ENCODE data around the gene HMCN2. TPM values are rescaled to one million over a fixed set of nuclear protein-coding genes. Genes with fewer than 3 reads are reported as not detected.

Gene HMCN2
- total RNA-seq, 4 donors from 2014 or later, result 9.6 to 21.1 (median 15.5) TPM

DNA sequence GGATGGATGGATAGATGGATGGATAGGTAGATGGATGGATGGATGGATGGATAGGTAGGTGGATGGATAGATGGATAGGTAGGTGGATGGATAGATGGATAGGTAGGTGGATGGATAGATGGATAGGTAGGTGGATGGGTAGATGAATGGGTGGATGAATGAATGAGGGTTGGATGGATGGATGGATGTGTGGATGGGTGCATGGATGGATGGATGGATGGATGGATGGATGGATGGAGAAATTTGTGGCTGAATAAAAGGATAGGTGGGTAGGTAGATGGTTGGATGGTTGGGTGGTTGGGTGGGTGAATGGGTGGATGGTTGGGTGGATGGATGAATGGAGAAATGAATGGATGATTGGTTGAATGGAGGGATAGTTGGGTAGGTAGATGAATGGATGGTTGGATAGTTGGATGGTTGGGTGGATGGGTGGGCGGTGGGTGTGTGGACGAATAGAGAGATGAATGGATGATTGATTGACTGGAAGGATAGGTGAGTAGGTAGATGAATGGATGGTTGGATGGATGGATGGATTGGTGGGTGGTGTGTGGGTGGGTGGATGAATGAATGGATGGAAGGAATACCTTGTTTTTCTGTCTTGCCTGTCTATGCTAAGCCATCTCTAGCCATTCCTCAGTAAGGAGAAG is 108.2 kb downstream of the HMCN2 start:
- no peak for ATAC-seq
- TF ChIP-seq POLR2A (IDR thresholded peaks at IDR 0.05), result no peak
- no peak for TF ChIP-seq EP300 (IDR thresholded peaks at IDR 0.05)
- TF ChIP-seq POLR2AphosphoS5 (IDR thresholded peaks at IDR 0.05), result no peak
- TF ChIP-seq, protein P1, sequence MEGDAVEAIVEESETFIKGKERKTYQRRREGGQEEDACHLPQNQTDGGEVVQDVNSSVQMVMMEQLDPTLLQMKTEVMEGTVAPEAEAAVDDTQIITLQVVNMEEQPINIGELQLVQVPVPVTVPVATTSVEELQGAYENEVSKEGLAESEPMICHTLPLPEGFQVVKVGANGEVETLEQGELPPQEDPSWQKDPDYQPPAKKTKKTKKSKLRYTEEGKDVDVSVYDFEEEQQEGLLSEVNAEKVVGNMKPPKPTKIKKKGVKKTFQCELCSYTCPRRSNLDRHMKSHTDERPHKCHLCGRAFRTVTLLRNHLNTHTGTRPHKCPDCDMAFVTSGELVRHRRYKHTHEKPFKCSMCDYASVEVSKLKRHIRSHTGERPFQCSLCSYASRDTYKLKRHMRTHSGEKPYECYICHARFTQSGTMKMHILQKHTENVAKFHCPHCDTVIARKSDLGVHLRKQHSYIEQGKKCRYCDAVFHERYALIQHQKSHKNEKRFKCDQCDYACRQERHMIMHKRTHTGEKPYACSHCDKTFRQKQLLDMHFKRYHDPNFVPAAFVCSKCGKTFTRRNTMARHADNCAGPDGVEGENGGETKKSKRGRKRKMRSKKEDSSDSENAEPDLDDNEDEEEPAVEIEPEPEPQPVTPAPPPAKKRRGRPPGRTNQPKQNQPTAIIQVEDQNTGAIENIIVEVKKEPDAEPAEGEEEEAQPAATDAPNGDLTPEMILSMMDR (IDR thresholded peaks at IDR 0.05), result no peak

GRCh38 chr9:130377612-130378011 is 112.1 kb downstream of the HMCN2 start:
- 71% methylated on average over 3 of the region's 17 CpGs; no CpG with 5 or more reads in 1 of the 2 donors for WGBS, 2 donors (ENCODE audit: low coverage in 1 of 2)

More for the DNA sequence above, 108.2 kb downstream of the HMCN2 start:
- 90 to 93% methylated on average over 2 of the region's 2 CpGs for WGBS, 2 donors (ENCODE audit: low coverage in 1 of 2)
- H3K27me3 ChIP-seq, result no peaks in the 10 kb centered on the region
- peaks cover 0 to 69% of the 10 kb centered on the region in 2 donors for H3K36me3 ChIP-seq
- H3K27ac ChIP-seq, result no peak overlapping the region
- H3K4me1 ChIP-seq, result no peaks in the 10 kb centered on the region
- no peaks in the 10 kb centered on the region for H3K9me3 ChIP-seq
- H3K4me3 ChIP-seq, result no peak overlapping the region

DNA sequence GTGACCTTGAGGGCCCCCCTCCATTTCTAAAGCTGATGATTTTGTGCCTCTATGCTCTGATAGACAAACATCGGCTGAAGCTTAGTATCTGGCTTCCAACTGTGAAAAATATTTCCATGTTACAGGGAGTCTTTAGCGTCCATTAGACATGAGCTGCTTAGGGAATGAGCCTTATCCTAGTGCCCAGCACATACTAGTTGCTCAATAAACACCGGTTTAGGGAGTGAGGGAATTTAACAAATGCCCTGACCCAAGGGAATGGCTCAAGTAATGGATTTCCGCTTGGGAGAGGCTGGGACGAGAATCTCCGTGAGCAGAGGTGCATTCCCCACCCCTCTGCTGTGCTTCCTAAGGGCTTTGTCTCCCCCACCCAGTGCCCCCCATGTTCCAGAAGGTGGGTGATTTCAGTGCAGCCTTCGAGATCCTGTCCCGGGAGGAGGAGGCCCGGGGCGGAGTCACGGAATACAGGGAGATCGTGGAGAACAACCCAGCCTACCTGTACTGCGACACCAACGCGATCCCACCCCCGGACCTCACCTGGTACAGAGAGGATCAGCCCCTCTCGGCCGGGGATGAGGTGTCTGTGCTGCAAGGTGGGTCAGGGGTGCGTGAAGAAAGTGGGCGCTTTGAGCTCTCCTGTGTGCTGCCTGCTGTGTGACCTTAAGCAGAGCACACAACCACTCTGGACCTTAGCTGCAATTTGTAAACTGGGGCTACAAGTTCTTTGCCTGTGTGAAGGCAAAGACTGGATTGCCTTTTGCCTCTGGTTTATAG is 113.5 kb downstream of the HMCN2 start:
- H3K4me1 ChIP-seq, result no peaks in the 10 kb centered on the region
- H3K36me3 ChIP-seq, result peaks cover 0 to 51% of the 10 kb centered on the region in 2 donors
- no peaks in the 10 kb centered on the region for H3K9me3 ChIP-seq
- WGBS, 2 donors (ENCODE audit: low coverage in 1 of 2), result 75 to 80% methylated on average over 3 of the region's 20 CpGs
- H3K27me3 ChIP-seq, result no peaks in the 10 kb centered on the region
- no peak for ATAC-seq
- H3K27ac ChIP-seq, result no peak overlapping the region
- H3K4me3 ChIP-seq, result no peak overlapping the region
- no peak for TF ChIP-seq POLR2AphosphoS5 (IDR thresholded peaks at IDR 0.05)
- TF ChIP-seq POLR2A (IDR thresholded peaks at IDR 0.05), result no peak
- TF ChIP-seq, protein P1 (IDR thresholded peaks at IDR 0.05), result no peak
- no peak for TF ChIP-seq EP300 (IDR thresholded peaks at IDR 0.05)

More at GRCh38 chr9:130377612-130378011, 112.1 kb downstream of the HMCN2 start:
- H3K9me3 ChIP-seq, result no peaks in the 10 kb centered on the region
- no peaks in the 10 kb centered on the region for H3K4me1 ChIP-seq
- no peak overlapping the region for H3K4me3 ChIP-seq
- H3K27me3 ChIP-seq, result no peaks in the 10 kb centered on the region
- no peak overlapping the region for H3K27ac ChIP-seq
- TF ChIP-seq POLR2A (IDR thresholded peaks at IDR 0.05), result no peak
- TF ChIP-seq, protein P1 (IDR thresholded peaks at IDR 0.05), result no peak
- TF ChIP-seq EP300 (IDR thresholded peaks at IDR 0.05), result no peak
- TF ChIP-seq POLR2AphosphoS5 (IDR thresholded peaks at IDR 0.05), result no peak
- no peak for ATAC-seq
- H3K36me3 ChIP-seq, result peaks cover 0 to 56% of the 10 kb centered on the region in 2 donors

GRCh38 chr9:130379649-130379970 is 114.0 kb downstream of the HMCN2 start:
- no peak overlapping the region for H3K4me3 ChIP-seq
- 51 to 63% methylated on average over 4 of the region's 5 CpGs for WGBS, 2 donors (ENCODE audit: low coverage in 1 of 2)
- H3K36me3 ChIP-seq, result peaks cover 0 to 51% of the 10 kb centered on the region in 2 donors
- no peaks in the 10 kb centered on the region for H3K9me3 ChIP-seq
- no peak overlapping the region for H3K27ac ChIP-seq
- H3K4me1 ChIP-seq, result no peaks in the 10 kb centered on the region
- ATAC-seq, result no peak
- TF ChIP-seq, protein P1 (IDR thresholded peaks at IDR 0.05), result no peak
- TF ChIP-seq EP300 (IDR thresholded peaks at IDR 0.05) (no peak), POLR2AphosphoS5 (IDR thresholded peaks at IDR 0.05) (no peak), POLR2A (IDR thresholded peaks at IDR 0.05) (no peak)
- no peaks in the 10 kb centered on the region for H3K27me3 ChIP-seq
